Measurements from ENCODE around the gene CASZ1.

- TF ChIP-seq EZH2 (IDR thresholded peaks at IDR 0.05; ENCODE audit: low read depth, unreplicated experiment) (no peak), ZNF114 (CRISPR knock-in tag; IDR thresholded peaks at IDR 0.05) (no peak), POLR2AphosphoS5 (IDR thresholded peaks at IDR 0.05; ENCODE audit: low read depth) (no peak), EZH2phosphoT487 (IDR thresholded peaks at IDR 0.05; ENCODE audit: unreplicated experiment) (no peak), JUNB (IDR thresholded peaks at IDR 0.05; ENCODE audit: unreplicated experiment) (no peak), ZNF331 (CRISPR knock-in tag; IDR thresholded peaks at IDR 0.05; ENCODE audit: low read depth) (no peak), REST (IDR thresholded peaks at IDR 0.05; ENCODE audit: unreplicated experiment) (no peak), STAT1 (IDR thresholded peaks at IDR 0.05; ENCODE audit: unreplicated experiment) (no peak), CREB1 (CRISPR knock-in tag; IDR thresholded peaks at IDR 0.05; ENCODE audit: low read depth) (no peak)
- TF ChIP-seq, protein P1, sequence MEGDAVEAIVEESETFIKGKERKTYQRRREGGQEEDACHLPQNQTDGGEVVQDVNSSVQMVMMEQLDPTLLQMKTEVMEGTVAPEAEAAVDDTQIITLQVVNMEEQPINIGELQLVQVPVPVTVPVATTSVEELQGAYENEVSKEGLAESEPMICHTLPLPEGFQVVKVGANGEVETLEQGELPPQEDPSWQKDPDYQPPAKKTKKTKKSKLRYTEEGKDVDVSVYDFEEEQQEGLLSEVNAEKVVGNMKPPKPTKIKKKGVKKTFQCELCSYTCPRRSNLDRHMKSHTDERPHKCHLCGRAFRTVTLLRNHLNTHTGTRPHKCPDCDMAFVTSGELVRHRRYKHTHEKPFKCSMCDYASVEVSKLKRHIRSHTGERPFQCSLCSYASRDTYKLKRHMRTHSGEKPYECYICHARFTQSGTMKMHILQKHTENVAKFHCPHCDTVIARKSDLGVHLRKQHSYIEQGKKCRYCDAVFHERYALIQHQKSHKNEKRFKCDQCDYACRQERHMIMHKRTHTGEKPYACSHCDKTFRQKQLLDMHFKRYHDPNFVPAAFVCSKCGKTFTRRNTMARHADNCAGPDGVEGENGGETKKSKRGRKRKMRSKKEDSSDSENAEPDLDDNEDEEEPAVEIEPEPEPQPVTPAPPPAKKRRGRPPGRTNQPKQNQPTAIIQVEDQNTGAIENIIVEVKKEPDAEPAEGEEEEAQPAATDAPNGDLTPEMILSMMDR (conservative IDR thresholded peaks at IDR 0.05; ENCODE audit: low read depth in 2 of 2) = no peak
- TF ChIP-seq, protein P2, sequence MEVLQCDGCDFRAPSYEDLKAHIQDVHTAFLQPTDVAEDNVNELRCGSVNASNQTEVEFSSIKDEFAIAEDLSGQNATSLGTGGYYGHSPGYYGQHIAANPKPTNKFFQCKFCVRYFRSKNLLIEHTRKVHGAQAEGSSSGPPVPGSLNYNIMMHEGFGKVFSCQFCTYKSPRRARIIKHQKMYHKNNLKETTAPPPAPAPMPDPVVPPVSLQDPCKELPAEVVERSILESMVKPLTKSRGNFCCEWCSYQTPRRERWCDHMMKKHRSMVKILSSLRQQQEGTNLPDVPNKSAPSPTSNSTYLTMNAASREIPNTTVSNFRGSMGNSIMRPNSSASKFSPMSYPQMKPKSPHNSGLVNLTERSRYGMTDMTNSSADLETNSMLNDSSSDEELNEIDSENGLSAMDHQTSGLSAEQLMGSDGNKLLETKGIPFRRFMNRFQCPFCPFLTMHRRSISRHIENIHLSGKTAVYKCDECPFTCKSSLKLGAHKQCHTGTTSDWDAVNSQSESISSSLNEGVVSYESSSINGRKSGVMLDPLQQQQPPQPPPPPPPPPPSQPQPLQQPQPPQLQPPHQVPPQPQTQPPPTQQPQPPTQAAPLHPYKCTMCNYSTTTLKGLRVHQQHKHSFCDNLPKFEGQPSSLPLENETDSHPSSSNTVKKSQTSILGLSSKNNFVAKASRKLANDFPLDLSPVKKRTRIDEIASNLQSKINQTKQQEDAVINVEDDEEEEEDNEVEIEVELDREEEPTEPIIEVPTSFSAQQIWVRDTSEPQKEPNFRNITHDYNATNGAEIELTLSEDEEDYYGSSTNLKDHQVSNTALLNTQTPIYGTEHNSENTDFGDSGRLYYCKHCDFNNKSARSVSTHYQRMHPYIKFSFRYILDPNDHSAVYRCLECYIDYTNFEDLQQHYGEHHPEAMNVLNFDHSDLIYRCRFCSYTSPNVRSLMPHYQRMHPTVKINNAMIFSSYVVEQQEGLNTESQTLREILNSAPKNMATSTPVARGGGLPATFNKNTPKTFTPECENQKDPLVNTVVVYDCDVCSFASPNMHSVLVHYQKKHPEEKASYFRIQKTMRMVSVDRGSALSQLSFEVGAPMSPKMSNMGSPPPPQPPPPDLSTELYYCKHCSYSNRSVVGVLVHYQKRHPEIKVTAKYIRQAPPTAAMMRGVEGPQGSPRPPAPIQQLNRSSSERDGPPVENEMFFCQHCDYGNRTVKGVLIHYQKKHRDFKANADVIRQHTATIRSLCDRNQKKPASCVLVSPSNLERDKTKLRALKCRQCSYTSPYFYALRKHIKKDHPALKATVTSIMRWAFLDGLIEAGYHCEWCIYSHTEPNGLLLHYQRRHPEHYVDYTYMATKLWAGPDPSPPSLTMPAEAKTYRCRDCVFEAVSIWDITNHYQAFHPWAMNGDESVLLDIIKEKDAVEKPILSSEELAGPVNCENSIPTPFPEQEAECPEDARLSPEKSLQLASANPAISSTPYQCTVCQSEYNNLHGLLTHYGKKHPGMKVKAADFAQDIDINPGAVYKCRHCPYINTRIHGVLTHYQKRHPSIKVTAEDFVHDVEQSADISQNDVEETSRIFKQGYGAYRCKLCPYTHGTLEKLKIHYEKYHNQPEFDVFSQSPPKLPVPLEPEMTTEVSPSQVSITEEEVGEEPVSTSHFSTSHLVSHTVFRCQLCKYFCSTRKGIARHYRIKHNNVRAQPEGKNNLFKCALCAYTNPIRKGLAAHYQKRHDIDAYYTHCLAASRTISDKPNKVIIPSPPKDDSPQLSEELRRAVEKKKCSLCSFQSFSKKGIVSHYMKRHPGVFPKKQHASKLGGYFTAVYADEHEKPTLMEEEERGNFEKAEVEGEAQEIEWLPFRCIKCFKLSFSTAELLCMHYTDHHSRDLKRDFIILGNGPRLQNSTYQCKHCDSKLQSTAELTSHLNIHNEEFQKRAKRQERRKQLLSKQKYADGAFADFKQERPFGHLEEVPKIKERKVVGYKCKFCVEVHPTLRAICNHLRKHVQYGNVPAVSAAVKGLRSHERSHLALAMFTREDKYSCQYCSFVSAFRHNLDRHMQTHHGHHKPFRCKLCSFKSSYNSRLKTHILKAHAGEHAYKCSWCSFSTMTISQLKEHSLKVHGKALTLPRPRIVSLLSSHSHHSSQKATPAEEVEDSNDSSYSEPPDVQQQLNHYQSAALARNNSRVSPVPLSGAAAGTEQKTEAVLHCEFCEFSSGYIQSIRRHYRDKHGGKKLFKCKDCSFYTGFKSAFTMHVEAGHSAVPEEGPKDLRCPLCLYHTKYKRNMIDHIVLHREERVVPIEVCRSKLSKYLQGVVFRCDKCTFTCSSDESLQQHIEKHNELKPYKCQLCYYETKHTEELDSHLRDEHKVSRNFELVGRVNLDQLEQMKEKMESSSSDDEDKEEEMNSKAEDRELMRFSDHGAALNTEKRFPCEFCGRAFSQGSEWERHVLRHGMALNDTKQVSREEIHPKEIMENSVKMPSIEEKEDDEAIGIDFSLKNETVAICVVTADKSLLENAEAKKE (CRISPR knock-in tag; IDR thresholded peaks at IDR 0.05) = no peak
These were observed 151.9 kb downstream of the CASZ1 start for GRCh38 chr1:10644307-10645128.
